KMS-11 (cell line): Measurements from ENCODE around the gene TASP1.
A peak's percentile ranks its signal among the peaks of the same experiment; 100 is the strongest.

ENCODE experiments used
- H2AFZ ChIP-seq: fragments of 200-600 bp; sonication (generic); 2 replicates; pipeline ENCODE4 v1.6.1; 2016; ENCODE audit warnings: antibody characterized with exemption, mixed run types, low read depth
- H3K27ac ChIP-seq: fragments of 200-600 bp; sonication (generic); 2 replicates; pipeline ENCODE4 v1.6.1; 2016; ENCODE audit warnings: mild to moderate bottlenecking, mixed run types
- H3K27me3 ChIP-seq: fragments of 200-600 bp; sonication (generic); 2 replicates; pipeline ENCODE4 v1.6.1; 2017; ENCODE audit warnings: mild to moderate bottlenecking, low read depth, mixed run types, moderate library complexity; ENCODE audit not compliant: insufficient read depth
- H3K36me3 ChIP-seq: fragments of 200-600 bp; sonication (generic); 2 replicates; pipeline ENCODE4 v1.6.1; 2017; ENCODE audit warnings: mild to moderate bottlenecking, mixed run types; ENCODE audit not compliant: insufficient read depth
- H3K4me1 ChIP-seq: fragments of 200-600 bp; sonication (generic); 2 replicates; pipeline ENCODE4 v1.6.1; 2016; ENCODE audit warnings: mild to moderate bottlenecking, low read depth, mixed run types; ENCODE audit not compliant: poor library complexity, severe bottlenecking
- H3K4me2 ChIP-seq: fragments of 200-600 bp; sonication (generic); 2 replicates; pipeline ENCODE4 v1.7.0; 2016; ENCODE audit warnings: mild to moderate bottlenecking, mixed run types
- H3K4me3 ChIP-seq: fragments of 200-600 bp; sonication (generic); IDR thresholded peaks from 2 replicates; pipeline ENCODE4 v1.6.1; 2017; ENCODE audit warnings: low read depth, low read length, mixed read lengths; ENCODE audit not compliant: insufficient read depth
- H3K79me2 ChIP-seq: fragments of 200-600 bp; sonication (generic); 2 replicates; pipeline ENCODE4 v1.6.1; 2016; ENCODE audit warnings: low read depth, mixed run types; ENCODE audit not compliant: insufficient read depth
- H3K9ac ChIP-seq: fragments of 200-600 bp; sonication (generic); 2 replicates; pipeline ENCODE4 v1.6.1; 2016; ENCODE audit warnings: mild to moderate bottlenecking, mixed run types
- H4K20me1 ChIP-seq: fragments of 200-600 bp; sonication (generic); 2 replicates; pipeline ENCODE4 v1.6.1; 2016; ENCODE audit warnings: mild to moderate bottlenecking, mixed run types; ENCODE audit not compliant: insufficient read depth
- CTCF ChIP-seq: fragments of 200-600 bp; sonication (generic); conservative IDR thresholded peaks from 2 replicates; pipeline ENCODE4 v1.6.1; 2017; ENCODE audit warnings: low read depth, mild to moderate bottlenecking, antibody characterized with exemption, low read length, moderate library complexity, mixed read lengths

TASP1 gene

GRCh38 chr20:13683833-13684232 is 45.1 kb upstream of the TASP1 start:
- no peaks in the 10 kb centered on the region for H3K79me2 ChIP-seq
- no peaks in the 10 kb centered on the region for H3K36me3 ChIP-seq
- peaks cover 62% of the 10 kb centered on the region for H3K4me1 ChIP-seq
- H4K20me1 ChIP-seq, result no peaks in the 10 kb centered on the region
- H3K27me3 ChIP-seq, result no peaks in the 10 kb centered on the region
- peak overlapping the region; percentile 95 for H3K4me2 ChIP-seq
- H2AFZ ChIP-seq, result peak overlapping the region; percentile 41; the same call in 1 of the 2 replicates
- peak overlapping the region; percentile 24; the same call in 1 of the 2 replicates for H3K9ac ChIP-seq
- peak overlapping the region; percentile 92 for H3K27ac ChIP-seq
- no peak overlapping the region for H3K4me3 ChIP-seq
- TF ChIP-seq CTCF, result no peak

GRCh38 chr20:13681248-13682125 is 42.8 kb upstream of the TASP1 start:
- Histone ChIP-seq H4K20me1 (no peaks in the 10 kb centered on the region), H3K27me3 (no peaks in the 10 kb centered on the region), H3K9ac (peak overlapping the region; percentile 1; the same call in 1 of the 2 replicates), H3K4me3 (no peak overlapping the region), H3K27ac (peak overlapping the region; percentile 35), H2AFZ (no peak overlapping the region), H3K4me2 (peak overlapping the region; percentile 51), H3K36me3 (no peaks in the 10 kb centered on the region), H3K4me1 (peaks cover 58% of the 10 kb centered on the region), H3K79me2 (no peaks in the 10 kb centered on the region)
- TF ChIP-seq CTCF, result no peak

- H4K20me1 ChIP-seq, result no peaks in the 10 kb centered on the region
- no peak overlapping the region for H3K4me2 ChIP-seq
- H3K36me3 ChIP-seq, result no peaks in the 10 kb centered on the region
- H3K4me3 ChIP-seq, result no peak overlapping the region
- peaks cover 35% of the 10 kb centered on the region for H3K4me1 ChIP-seq
- H3K27me3 ChIP-seq, result no peaks in the 10 kb centered on the region
- H3K79me2 ChIP-seq, result no peaks in the 10 kb centered on the region
- no peak for TF ChIP-seq CTCF
- no peak overlapping the region for H2AFZ ChIP-seq
- H3K9ac ChIP-seq, result no peak overlapping the region
- no peak overlapping the region for H3K27ac ChIP-seq
These were observed 40.2 kb upstream of the TASP1 start for GRCh38 chr20:13678944-13679343.

- Histone ChIP-seq H3K4me2 (no peak overlapping the region), H3K27me3 (no peaks in the 10 kb centered on the region), H3K9ac (no peak overlapping the region), H3K4me3 (no peak overlapping the region), H3K79me2 (no peaks in the 10 kb centered on the region), H4K20me1 (no peaks in the 10 kb centered on the region), H3K27ac (no peak overlapping the region), H2AFZ (no peak overlapping the region), H3K36me3 (no peaks in the 10 kb centered on the region), H3K4me1 (peaks cover 18% of the 10 kb centered on the region)
- no peak for TF ChIP-seq CTCF
These were observed 38.5 kb upstream of the TASP1 start for GRCh38 chr20:13677241-13677640.
